ENCODE results near the gene LUZP1. TPM values are rescaled to one million over a fixed set of nuclear protein-coding genes. Genes with fewer than 3 reads are reported as not detected.
A peak's percentile ranks its signal among the peaks of the same experiment; 100 is the strongest.

The LUZP1 gene
- total and polyA plus RNA-seq, 8 donors: 1.7 to 15.2 (median 6.1) TPM

GRCh38 chr1:23150742-23151141, 17.9 kb downstream of the LUZP1 start:
- intact Hi-C loops (cut with DNase I): no loop called here
- TF ChIP-seq, protein P1, sequence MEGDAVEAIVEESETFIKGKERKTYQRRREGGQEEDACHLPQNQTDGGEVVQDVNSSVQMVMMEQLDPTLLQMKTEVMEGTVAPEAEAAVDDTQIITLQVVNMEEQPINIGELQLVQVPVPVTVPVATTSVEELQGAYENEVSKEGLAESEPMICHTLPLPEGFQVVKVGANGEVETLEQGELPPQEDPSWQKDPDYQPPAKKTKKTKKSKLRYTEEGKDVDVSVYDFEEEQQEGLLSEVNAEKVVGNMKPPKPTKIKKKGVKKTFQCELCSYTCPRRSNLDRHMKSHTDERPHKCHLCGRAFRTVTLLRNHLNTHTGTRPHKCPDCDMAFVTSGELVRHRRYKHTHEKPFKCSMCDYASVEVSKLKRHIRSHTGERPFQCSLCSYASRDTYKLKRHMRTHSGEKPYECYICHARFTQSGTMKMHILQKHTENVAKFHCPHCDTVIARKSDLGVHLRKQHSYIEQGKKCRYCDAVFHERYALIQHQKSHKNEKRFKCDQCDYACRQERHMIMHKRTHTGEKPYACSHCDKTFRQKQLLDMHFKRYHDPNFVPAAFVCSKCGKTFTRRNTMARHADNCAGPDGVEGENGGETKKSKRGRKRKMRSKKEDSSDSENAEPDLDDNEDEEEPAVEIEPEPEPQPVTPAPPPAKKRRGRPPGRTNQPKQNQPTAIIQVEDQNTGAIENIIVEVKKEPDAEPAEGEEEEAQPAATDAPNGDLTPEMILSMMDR (IDR thresholded peaks at IDR 0.05): no peak
- Histone ChIP-seq H3K4me3 (no peak overlapping the region), H3K36me3 (no peaks in the 10 kb centered on the region), H3K27me3 (no peaks in the 10 kb centered on the region), H3K27ac (no peak overlapping the region), H3K9me3 (no peaks in the 10 kb centered on the region), H3K4me1 (peaks cover 0 to 16% (median 0%) of the 10 kb centered on the region in 3 donors)
- WGBS, 2 donors: 87 to 88% methylated on average over 5 of the region's 5 CpGs
- FAIRE-seq: no peak
- DNase-seq: no peak
- ATAC-seq: no peak

GRCh38 chr1:23150125-23150524, 18.5 kb downstream of the LUZP1 start:
- peaks cover 0 to 16% (median 0%) of the 10 kb centered on the region in 3 donors for H3K4me1 ChIP-seq
- intact Hi-C loops (cut with DNase I): no loop called here
- FAIRE-seq (no peak), DNase-seq (no peak), ATAC-seq (no peak)
- TF ChIP-seq, protein P1 (IDR thresholded peaks at IDR 0.05): no peak
- H3K27me3 ChIP-seq: no peaks in the 10 kb centered on the region
- H3K36me3 ChIP-seq: no peaks in the 10 kb centered on the region
- no peak overlapping the region for H3K4me3 ChIP-seq
- WGBS, 2 donors: 81 to 89% methylated on average over 2 of the region's 2 CpGs
- H3K27ac ChIP-seq: no peak overlapping the region
- H3K9me3 ChIP-seq: no peaks in the 10 kb centered on the region

- no peaks in the 10 kb centered on the region for H3K9me3 ChIP-seq
- H3K4me3 ChIP-seq: no peak overlapping the region
- FAIRE-seq (no peak), DNase-seq (no peak), ATAC-seq (peak; percentile 53 to 84 (median 76))
- H3K36me3 ChIP-seq: no peaks in the 10 kb centered on the region
- WGBS, 2 donors: 5 to 14% methylated on average over 1 of the region's 1 CpG
- peaks cover 0 to 16% (median 0%) of the 10 kb centered on the region in 3 donors for H3K4me1 ChIP-seq
- intact Hi-C loops (cut with DNase I): no loop called here
- TF ChIP-seq, protein P1 (IDR thresholded peaks at IDR 0.05): no peak
- H3K27me3 ChIP-seq: no peaks in the 10 kb centered on the region
- H3K27ac ChIP-seq: no peak overlapping the region
Observed at GRCh38 chr1:23149114-23149513, 19.5 kb downstream of the LUZP1 start.

GRCh38 chr1:23148084-23148483, 20.6 kb downstream of the LUZP1 start:
- intact Hi-C loops (cut with DNase I): no loop called here
- Histone ChIP-seq H3K4me3 (no peak overlapping the region), H3K4me1 (peaks cover 0 to 16% (median 0%) of the 10 kb centered on the region in 3 donors), H3K27me3 (no peaks in the 10 kb centered on the region), H3K27ac (no peak overlapping the region), H3K9me3 (no peaks in the 10 kb centered on the region), H3K36me3 (no peaks in the 10 kb centered on the region)
- no peak for FAIRE-seq
- WGBS, 2 donors: 63 to 78% methylated on average over 4 of the region's 4 CpGs
- DNase-seq: no peak
- no peak for ATAC-seq
- TF ChIP-seq, protein P1 (IDR thresholded peaks at IDR 0.05): no peak

- TF ChIP-seq, protein P1 (IDR thresholded peaks at IDR 0.05): no peak
- ATAC-seq (no peak), DNase-seq (no peak)
Observed at GRCh38 chr1:23140940-23141596, 27.6 kb downstream of the LUZP1 start.

More at GRCh38 chr1:23140940-23141596, 27.6 kb downstream of the LUZP1 start:
- 98% methylated on average over 6 of the region's 6 CpGs for WGBS, 2 donors
- no peak for FAIRE-seq
- Histone ChIP-seq H3K9me3 (no peaks in the 10 kb centered on the region), H3K27ac (no peak overlapping the region), H3K4me3 (no peak overlapping the region), H3K36me3 (no peaks in the 10 kb centered on the region), H3K4me1 (no peaks in the 10 kb centered on the region), H3K27me3 (no peaks in the 10 kb centered on the region)
- intact Hi-C loops (cut with DNase I): no loop called here
